Right cardiac atrium (tissue), 5 donors: ENCODE data around the gene JAZF1. TPM values are rescaled to one million over a fixed set of nuclear protein-coding genes. Genes with fewer than 3 reads are reported as not detected.
"Not testable (repeated sequence)": the region's sequence is repeated elsewhere in the genome, so short reads cannot be mapped to it uniquely, and the experiment has no call there.

Experiments used
- ATAC-seq, 2 donors: fragments of 200-7000 bp; cut with Tn5 transposase; one replicate each; pipeline versions ENCODE4 v1.8.0 to v1.9.1; 2020; ENCODE audit warnings: moderate library complexity in 2 of 2, mild to moderate bottlenecking in 1 of 2
- DNase-seq, 3 donors: peaks; one replicate each; pipeline ENCODE4 v3.0.0-alpha.2; 2020
- H3K27ac ChIP-seq: one replicate; pipeline ENCODE4 v1.5.1; 2013; ENCODE audit warnings: mild to moderate bottlenecking, low read length, control low read depth, moderate library complexity
- H3K27me3 ChIP-seq: one replicate; pipeline ENCODE4 v1.6.1; 2013; ENCODE audit not compliant: control insufficient read depth, insufficient read depth
- H3K4me1 ChIP-seq: one replicate; pipeline ENCODE4 v1.6.1; 2013; ENCODE audit warnings: low read length; ENCODE audit not compliant: control insufficient read depth, insufficient read depth
- H3K4me3 ChIP-seq: one replicate; pipeline ENCODE4 v1.5.1; 2013; ENCODE audit warnings: low read length, control low read depth
- H3K9me3 ChIP-seq: one replicate; pipeline ENCODE4 v1.6.1; 2013; ENCODE audit warnings: low read length; ENCODE audit not compliant: control insufficient read depth
- WGBS: extraction: QIAGEN DNeasy Blood & Tissue Kit; methylation state at CpG from one replicate; pipeline ENCODE4 v1.1.7; 2013; 5-methylcytosine and 5-hydroxymethylcytosine counted together
- intact Hi-C, 4 donors: fragments of 100-400 bp; cut with DNase I; formaldehyde crosslinking; loops; one replicate each; pipeline versions ENCODE4 v1.11.0 to v1.14.0; 2022 to 2023
- polyA plus RNA-seq: library from polyadenylated mRNA; stranded (reverse); fragments of 200-250 nt; gene quantifications from one replicate; pipeline ENCODE4 v1.2.3, GENCODE V29; 2013
- total RNA-seq, 4 donors: library from RNA; stranded (reverse); fragmentation: NEBNext Ultra II Directional; extraction: Animal tissue kit (Norgen Biotek cat#: 25700); gene quantifications; one replicate each; pipeline ENCODE4 v1.2.1, GENCODE V29; 2021
- donor health status: healthy with polysubstance abuse.
- donor health status: DM: no; HTN: yes; CAD: no.
- donor health status: DM: no; HTN: no; CAD: no.
- donor health status: DM: no; HTN: yes; CAD: no; lungs with severe emphysema.
- donor health status: DM: yes; HTN: yes; CAD: no.

The JAZF1 gene
- total and polyA plus RNA-seq, 5 donors: 12.9 to 27.4 (median 23.9) TPM

DNA sequence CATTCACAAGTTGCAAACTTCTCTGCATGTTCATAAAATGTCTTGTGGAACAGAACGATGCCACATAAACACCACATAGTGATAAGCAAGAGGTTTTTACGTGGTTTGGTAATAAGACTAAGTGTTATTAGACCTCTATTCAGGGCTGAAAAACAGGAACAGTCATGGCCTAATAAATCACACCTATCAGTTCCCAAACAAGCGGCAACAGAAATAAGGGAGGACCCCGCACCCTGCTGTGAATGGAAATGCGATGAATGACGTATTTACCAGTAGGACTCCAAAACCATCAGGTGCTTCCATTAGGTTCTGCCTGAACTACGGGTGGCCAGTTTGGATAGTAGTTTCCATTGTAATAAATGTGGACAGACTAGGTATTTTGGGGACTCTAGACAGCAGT is 311.5 kb downstream of the JAZF1 start:
- DNase-seq: no peak
- H3K9me3 ChIP-seq: no peaks in the 10 kb centered on the region
- no peak overlapping the region for H3K4me3 ChIP-seq
- H3K4me1 ChIP-seq: peaks cover 3% of the 10 kb centered on the region
- no peak overlapping the region for H3K27ac ChIP-seq
- no peaks in the 10 kb centered on the region for H3K27me3 ChIP-seq
- WGBS: 95% methylated on average over 7 of the region's 7 CpGs
- no peak for ATAC-seq
- intact Hi-C loops: no loop called here

DNA sequence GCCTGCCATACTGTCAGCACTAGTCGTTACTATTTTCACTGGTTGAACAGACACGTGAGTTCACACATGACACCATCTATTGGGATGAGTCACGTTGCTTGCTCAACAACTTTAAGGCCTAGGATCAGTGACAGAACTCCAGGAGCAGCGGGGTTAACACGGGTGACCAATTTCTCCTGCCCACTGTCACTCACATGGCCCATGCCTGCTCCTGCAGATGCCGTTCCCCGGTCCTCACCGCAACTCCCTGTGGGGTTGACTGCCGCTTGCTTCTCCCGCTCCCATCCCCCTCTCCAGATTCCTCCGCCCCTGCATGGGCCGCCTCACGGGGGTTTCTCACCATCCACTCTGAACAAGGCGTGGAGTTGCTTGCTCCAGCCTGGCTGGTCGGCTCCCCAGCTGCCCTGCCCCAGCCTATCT is 312.5 kb downstream of the JAZF1 start:
- 92% methylated on average over 15 of the region's 15 CpGs for whole genome bisulfite sequencing
- no peaks in the 10 kb centered on the region for H3K9me3 ChIP-seq
- H3K4me1 ChIP-seq: no peaks in the 10 kb centered on the region
- H3K4me3 ChIP-seq: no peak overlapping the region
- no peaks in the 10 kb centered on the region for H3K27me3 ChIP-seq
- no peak for ATAC-seq
- H3K27ac ChIP-seq: no peak overlapping the region
- intact Hi-C loops: no loop called here
- no peak for DNase-seq

DNA sequence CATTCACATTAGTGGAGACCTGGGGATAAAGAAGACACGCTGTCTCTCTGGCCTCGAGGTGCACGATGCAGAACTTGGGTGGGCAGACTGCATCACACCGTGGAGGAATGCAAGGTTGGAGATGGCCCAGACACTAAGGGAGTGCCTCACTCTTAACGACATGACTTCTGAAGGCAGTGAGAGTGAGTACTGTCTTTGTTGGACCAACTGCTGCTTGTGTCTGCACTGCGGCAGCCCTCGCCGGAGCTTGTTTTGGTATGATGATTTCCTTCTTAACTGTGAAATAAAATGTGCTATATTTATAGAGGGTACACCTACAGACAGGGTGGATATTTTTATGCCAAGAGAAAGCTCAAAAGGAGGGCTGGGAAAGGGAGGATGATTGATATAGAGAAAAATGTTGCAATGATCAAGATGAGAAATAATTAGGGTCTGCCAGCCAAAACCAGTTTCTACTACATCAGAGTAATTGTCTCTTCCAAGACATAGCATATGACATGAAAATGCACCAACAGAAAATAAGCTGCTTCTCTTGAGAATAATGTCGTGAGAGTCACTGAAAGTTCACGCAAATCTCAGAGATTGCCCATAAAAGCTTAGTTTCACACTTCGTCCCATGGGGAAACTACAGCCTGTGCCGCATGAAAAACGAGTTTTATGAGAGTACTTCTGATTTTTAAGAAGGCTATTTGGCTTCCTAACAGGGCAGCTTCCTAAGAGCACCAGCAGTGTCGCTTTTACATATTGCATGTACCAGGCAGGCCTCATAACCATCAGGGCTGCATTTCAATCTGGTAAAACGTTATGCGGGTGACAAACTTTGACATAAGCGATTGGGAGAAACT is 313.5 kb downstream of the JAZF1 start:
- no peaks in the 10 kb centered on the region for H3K27me3 ChIP-seq
- no peak overlapping the region for H3K4me3 ChIP-seq
- intact Hi-C loops: no loop called here
- WGBS: 87% methylated on average over 17 of the region's 17 CpGs
- no peaks in the 10 kb centered on the region for H3K9me3 ChIP-seq
- no peak for DNase-seq
- no peak for ATAC-seq
- no peak overlapping the region for H3K27ac ChIP-seq
- H3K4me1 ChIP-seq: no peaks in the 10 kb centered on the region

DNA sequence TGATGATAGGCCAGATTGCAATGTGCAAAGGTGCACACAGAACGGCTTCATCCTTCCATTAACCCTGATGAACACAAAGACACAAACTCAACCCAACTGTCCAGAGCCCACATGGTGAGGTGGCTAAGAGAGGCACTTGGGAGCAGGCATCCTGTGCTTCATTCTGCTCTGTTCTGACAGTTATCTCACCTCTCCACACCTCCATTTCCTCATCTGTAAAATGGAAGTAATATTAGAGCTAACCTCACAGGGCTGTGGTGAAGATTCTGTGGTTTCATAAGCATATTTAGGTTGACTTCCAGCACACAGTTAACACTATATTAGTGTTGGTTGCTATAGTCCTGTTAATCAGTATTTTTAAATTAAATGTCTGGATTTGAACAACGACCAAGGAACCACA is 314.3 kb downstream of the JAZF1 start:
- intact Hi-C loops: no loop called here
- WGBS: 72% methylated on average over 2 of the region's 2 CpGs
- Histone ChIP-seq H3K9me3 (no peaks in the 10 kb centered on the region), H3K27me3 (no peaks in the 10 kb centered on the region), H3K27ac (no peak overlapping the region), H3K4me1 (no peaks in the 10 kb centered on the region), H3K4me3 (no peak overlapping the region)
- DNase-seq (no peak), ATAC-seq (no peak)

- no peak overlapping the region for H3K4me3 ChIP-seq
- no peak for DNase-seq
- H3K27me3 ChIP-seq: no peaks in the 10 kb centered on the region
- H3K27ac ChIP-seq: no peak overlapping the region
- H3K4me1 ChIP-seq: no peaks in the 10 kb centered on the region
- ATAC-seq: no peak
- intact Hi-C loops: no loop called here
- WGBS: 92% methylated on average over 11 of the region's 11 CpGs
- no peaks in the 10 kb centered on the region for H3K9me3 ChIP-seq
Observed at GRCh38 chr7:27863880-27864279, 316.7 kb downstream of the JAZF1 start.

GRCh38 chr7:27861747-27862146 is 318.8 kb downstream of the JAZF1 start:
- Histone ChIP-seq H3K27me3 (no peaks in the 10 kb centered on the region), H3K27ac (no peak overlapping the region), H3K9me3 (no peaks in the 10 kb centered on the region), H3K4me3 (no peak overlapping the region), H3K4me1 (no peaks in the 10 kb centered on the region)
- intact Hi-C loops: no loop called here
- DNase-seq (no peak), ATAC-seq (no peak)
- 64% methylated on average over 3 of the region's 3 CpGs for WGBS

DNA sequence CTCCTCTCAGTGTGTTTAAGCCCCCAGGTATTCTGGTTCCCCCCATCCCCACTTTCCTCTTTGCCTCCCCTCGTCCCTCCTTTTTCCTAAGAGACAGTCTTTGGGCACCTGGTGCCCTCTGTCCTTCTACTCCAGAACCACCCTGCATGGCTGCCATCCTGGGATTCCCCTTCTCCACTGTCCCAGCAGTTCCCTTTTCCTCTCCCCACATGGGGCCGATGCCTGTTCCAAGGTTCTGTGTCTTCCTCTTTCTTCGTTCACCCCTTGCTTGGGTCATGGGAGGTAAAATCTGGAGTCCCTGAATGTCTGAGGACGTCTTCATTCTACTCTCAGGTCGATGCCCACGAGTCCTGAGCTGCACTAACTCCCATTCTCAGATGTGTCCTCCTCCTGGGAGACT is 319.8 kb downstream of the JAZF1 start:
- H3K9me3 ChIP-seq: no peaks in the 10 kb centered on the region
- no peaks in the 10 kb centered on the region for H3K4me1 ChIP-seq
- DNase-seq: no peak
- intact Hi-C loops: no loop called here
- ATAC-seq: no peak
- no peak overlapping the region for H3K27ac ChIP-seq
- WGBS: 86% methylated on average over 6 of the region's 6 CpGs
- no peak overlapping the region for H3K4me3 ChIP-seq
- no peaks in the 10 kb centered on the region for H3K27me3 ChIP-seq

GRCh38 chr7:27856703-27857485 is 323.7 kb downstream of the JAZF1 start:
- DNase-seq, H3K27ac ChIP-seq, H3K27me3 ChIP-seq, H3K9me3 ChIP-seq, ATAC-seq, H3K4me1 ChIP-seq, H3K4me3 ChIP-seq, intact Hi-C loops: not testable (repeated sequence)
- WGBS: 98% methylated on average over 28 of the region's 28 CpGs

- Histone ChIP-seq H3K27ac (no peak overlapping the region), H3K9me3 (no peaks in the 10 kb centered on the region), H3K4me3 (no peak overlapping the region), H3K27me3 (no peaks in the 10 kb centered on the region), H3K4me1 (no peaks in the 10 kb centered on the region)
- intact Hi-C loops: no loop called here
- ATAC-seq (no peak), DNase-seq (no peak)
- 93% methylated on average over 5 of the region's 5 CpGs for WGBS
Observed at GRCh38 chr7:27850531-27850930, 330.1 kb downstream of the JAZF1 start.

DNA sequence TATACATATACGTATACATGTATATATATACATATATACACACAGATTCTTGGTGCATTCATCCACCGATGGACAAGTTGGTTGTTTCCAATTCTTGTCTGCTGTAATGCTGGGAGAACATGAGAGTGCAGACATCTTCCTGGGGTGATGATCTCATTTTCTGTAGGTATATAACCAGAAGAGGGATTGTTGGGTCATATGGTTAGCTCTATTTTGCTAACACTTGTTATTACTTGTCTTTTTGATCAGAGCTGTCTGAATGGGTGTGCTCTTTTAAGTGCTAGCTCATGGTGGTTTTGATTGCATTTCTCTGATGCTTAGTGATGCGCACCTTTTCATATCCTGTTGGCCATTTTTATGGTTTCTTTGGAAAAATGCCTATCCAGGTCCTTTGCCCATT is 334.2 kb downstream of the JAZF1 start:
- no peaks in the 10 kb centered on the region for H3K27me3 ChIP-seq
- ATAC-seq (no peak), DNase-seq (no peak)
- no peak overlapping the region for H3K4me3 ChIP-seq
- no peaks in the 10 kb centered on the region for H3K4me1 ChIP-seq
- no peak overlapping the region for H3K27ac ChIP-seq
- intact Hi-C loops: no loop called here
- H3K9me3 ChIP-seq: no peaks in the 10 kb centered on the region
- WGBS: 97% methylated on average over 3 of the region's 3 CpGs

GRCh38 chr7:27843584-27844305 is 336.9 kb downstream of the JAZF1 start:
- WGBS: 97% methylated on average over 15 of the region's 15 CpGs
- Histone ChIP-seq H3K9me3 (no peaks in the 10 kb centered on the region), H3K4me3 (no peak overlapping the region), H3K4me1 (no peaks in the 10 kb centered on the region), H3K27me3 (no peaks in the 10 kb centered on the region), H3K27ac (no peak overlapping the region)
- DNase-seq: no peak
- intact Hi-C loops: no loop called here
- ATAC-seq: no peak
